ENCODE results near the gene WDR20.

DNA sequence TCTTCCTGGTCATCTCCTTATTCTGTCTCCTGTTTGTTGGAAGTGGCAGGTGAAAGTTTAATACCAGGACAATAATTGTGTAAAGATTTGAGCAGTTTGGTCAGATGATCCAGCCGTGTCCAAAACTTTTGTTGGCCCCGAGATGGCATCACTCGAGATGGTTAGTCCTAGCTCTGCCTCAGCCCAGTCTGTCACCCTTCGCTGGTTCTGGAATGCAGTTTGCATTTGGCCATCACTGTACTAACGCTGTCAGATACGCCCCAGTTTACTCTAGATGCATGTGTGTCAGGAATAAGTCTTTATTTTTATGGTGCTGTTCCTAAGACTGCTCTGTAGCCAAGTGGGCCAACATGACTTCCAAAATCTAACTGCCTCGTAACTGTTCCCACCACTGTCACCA lies 85.7 kb downstream of the WDR20 start:
- no peak for TF ChIP-seq POLR2A (IDR thresholded peaks at IDR 0.05)
- TF ChIP-seq, protein P1, sequence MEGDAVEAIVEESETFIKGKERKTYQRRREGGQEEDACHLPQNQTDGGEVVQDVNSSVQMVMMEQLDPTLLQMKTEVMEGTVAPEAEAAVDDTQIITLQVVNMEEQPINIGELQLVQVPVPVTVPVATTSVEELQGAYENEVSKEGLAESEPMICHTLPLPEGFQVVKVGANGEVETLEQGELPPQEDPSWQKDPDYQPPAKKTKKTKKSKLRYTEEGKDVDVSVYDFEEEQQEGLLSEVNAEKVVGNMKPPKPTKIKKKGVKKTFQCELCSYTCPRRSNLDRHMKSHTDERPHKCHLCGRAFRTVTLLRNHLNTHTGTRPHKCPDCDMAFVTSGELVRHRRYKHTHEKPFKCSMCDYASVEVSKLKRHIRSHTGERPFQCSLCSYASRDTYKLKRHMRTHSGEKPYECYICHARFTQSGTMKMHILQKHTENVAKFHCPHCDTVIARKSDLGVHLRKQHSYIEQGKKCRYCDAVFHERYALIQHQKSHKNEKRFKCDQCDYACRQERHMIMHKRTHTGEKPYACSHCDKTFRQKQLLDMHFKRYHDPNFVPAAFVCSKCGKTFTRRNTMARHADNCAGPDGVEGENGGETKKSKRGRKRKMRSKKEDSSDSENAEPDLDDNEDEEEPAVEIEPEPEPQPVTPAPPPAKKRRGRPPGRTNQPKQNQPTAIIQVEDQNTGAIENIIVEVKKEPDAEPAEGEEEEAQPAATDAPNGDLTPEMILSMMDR (IDR thresholded peaks at IDR 0.05), result no peak
- TF ChIP-seq POLR2AphosphoS5 (IDR thresholded peaks at IDR 0.05), result no peak

Measured in suprapubic skin (tissue), 4 donors.